Heart left ventricle (tissue), 13 donors: ENCODE results near the gene PAK1.

ENCODE experiments used
- POLR2A ChIP-seq, 2 donors: fragments of 450-650 bp; IDR thresholded peaks; one replicate each; pipeline ENCODE4 v1.6.1; 2017; ENCODE audit warnings: antibody characterized with exemption in 2 of 2, mild to moderate bottlenecking in 2 of 2, moderate library complexity in 2 of 2
- TF ChIP-seq, protein P1 (sequence below), 12 donors: fragments of 200-600 bp; sonication (generic) in 4 of 12; IDR thresholded peaks; one replicate each; pipeline versions ENCODE4 v1.5.0 to v1.8.0; 2018 to 2022; ENCODE audit warnings: antibody characterized with exemption in 12 of 12, mild to moderate bottlenecking in 5 of 12
- donor health status: ischemic (EF 13 %, LVEDD 7.1; RV severe dilation, severe dysfunction).
- donor health status: DM: no; HTN: yes; CAD: no.
- donor health status: DM: no; HTN: no; CAD: no.
- donor health status: ischemic (EF 25% LVEDD 6.9; RV normal size, moderate dysfunction).
- donor health status: ischemic (EF 25% LVEDD 5.7; RV mildly dilated, moderate dysfunction).
- donor health status: ischemic (EF 35%, LVEDD 5.7; RV mildly dilated, moderate dysfunction).
- donor health status: nonischemic (EF 11% LVEDD 7.7; RV severe dilation, severe dysfunction).
- donor health status: DM: yes; HTN: yes; CAD: no.
- donor health status: PGD.
- donor health status: ischemic (EF 29% LVEDD 5.4; RV normal size, mild dysfunction).
- donor health status: nonischemic (EF 23%, LVEDD 6.1; RV moderate dilation, normal function).

DNA sequence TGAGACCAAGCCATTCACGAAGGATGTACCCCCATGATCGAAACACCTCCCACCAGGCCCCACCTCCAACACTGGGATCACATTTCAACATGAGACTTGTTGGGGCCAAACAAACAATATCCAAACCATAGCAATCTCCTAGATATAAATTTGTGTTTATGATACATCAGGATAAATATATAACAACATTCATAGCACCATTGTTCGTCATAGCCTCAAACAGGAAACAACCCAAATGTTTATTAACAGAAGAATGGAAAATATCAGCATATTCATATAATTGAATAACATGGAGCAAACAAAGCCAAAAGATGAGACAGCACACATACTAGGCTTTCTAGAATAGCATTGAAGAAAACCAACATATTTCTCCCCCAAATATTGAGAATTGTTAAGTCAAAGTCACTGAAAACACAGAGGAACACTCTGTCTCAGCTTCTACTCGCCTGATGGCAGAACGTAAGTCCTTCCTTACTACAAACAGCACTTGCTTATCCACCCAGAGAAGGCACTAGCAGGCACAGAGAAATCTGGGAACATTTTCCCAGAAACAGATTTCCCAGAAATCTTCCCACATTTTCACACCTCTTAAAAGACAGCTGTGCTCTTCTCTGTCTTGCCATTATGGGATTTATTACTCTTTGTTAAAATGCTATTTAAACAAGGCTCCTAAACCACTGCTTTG is 164.4 kb downstream of the PAK1 start:
- TF ChIP-seq, protein P1, sequence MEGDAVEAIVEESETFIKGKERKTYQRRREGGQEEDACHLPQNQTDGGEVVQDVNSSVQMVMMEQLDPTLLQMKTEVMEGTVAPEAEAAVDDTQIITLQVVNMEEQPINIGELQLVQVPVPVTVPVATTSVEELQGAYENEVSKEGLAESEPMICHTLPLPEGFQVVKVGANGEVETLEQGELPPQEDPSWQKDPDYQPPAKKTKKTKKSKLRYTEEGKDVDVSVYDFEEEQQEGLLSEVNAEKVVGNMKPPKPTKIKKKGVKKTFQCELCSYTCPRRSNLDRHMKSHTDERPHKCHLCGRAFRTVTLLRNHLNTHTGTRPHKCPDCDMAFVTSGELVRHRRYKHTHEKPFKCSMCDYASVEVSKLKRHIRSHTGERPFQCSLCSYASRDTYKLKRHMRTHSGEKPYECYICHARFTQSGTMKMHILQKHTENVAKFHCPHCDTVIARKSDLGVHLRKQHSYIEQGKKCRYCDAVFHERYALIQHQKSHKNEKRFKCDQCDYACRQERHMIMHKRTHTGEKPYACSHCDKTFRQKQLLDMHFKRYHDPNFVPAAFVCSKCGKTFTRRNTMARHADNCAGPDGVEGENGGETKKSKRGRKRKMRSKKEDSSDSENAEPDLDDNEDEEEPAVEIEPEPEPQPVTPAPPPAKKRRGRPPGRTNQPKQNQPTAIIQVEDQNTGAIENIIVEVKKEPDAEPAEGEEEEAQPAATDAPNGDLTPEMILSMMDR (IDR thresholded peaks at IDR 0.05) = no peak
- TF ChIP-seq POLR2A (IDR thresholded peaks at IDR 0.05) = no peak
